IMR-90 (cell line): ENCODE data around the gene NKAIN2. TPM values are rescaled to one million over a fixed set of nuclear protein-coding genes. Genes with fewer than 3 reads are reported as not detected.

Experiments used
- ATAC-seq: fragments of 200-7000 bp; cut with Tn5 transposase; 2 replicates; pipeline ENCODE4 v1.9.1; 2020; ENCODE audit warnings: low read depth, mild to moderate bottlenecking, moderate library complexity
- BruUV-seq: library from RNA; stranded (reverse); fragments of 400-500 nt; replicated peaks from 2 replicates; lab custom pipeline; 2021; lab: Mats Ljungman, UMichigan
- CTCF ChIA-PET: fragments of 300-600 bp; formaldehyde crosslinking; extraction: SDS; loops from one replicate; lab custom pipeline; 2021; ENCODE audit warnings: antibody characterized with exemption; lab: Yijun Ruan, JAX
- POLR2A ChIA-PET: fragments of 300-600 bp; sonication (Branson Sonifier 250); formaldehyde crosslinking; loops from one replicate; lab custom pipeline; 2022; ENCODE audit warnings: antibody characterized with exemption; ENCODE audit not compliant: unreplicated experiment; lab: Charles Lee
- DNase-seq: peaks from one replicate; pipeline ENCODE4 v3.0.0; 2013
- H2AFZ ChIP-seq: replicated peaks from 2 replicates; pipeline ENCODE3; 2013; ENCODE audit warnings: low read length, mild to moderate bottlenecking; ENCODE audit not compliant: poor library complexity
- H2AK5ac ChIP-seq: 2 replicates; pipeline ENCODE4 v1.6.1; 2013; ENCODE audit warnings: low read depth, low read length, inconsistent platforms
- H2AK9ac ChIP-seq: replicated peaks from 2 replicates; pipeline ENCODE3; 2013; ENCODE audit warnings: mild to moderate bottlenecking, low read depth, low read length, moderate library complexity; ENCODE audit not compliant: poor library complexity
- H2BK120ac ChIP-seq: 2 replicates; pipeline ENCODE4 v1.6.1; 2013; ENCODE audit warnings: low read depth, low read length, inconsistent platforms
- H2BK15ac ChIP-seq: 3 replicates; pipeline ENCODE4 v1.6.1; 2013; ENCODE audit warnings: low read depth, low read length, inconsistent platforms
- H2BK20ac ChIP-seq: 2 replicates; pipeline ENCODE4 v1.6.1; 2013; ENCODE audit warnings: low read depth, mild to moderate bottlenecking, inconsistent platforms, low read length, moderate library complexity
- H2BK5ac ChIP-seq: 2 replicates; pipeline ENCODE4 v1.6.1; 2013; ENCODE audit warnings: mild to moderate bottlenecking, low read depth, low read length, inconsistent platforms; ENCODE audit not compliant: poor library complexity, severe bottlenecking
- H3K14ac ChIP-seq: replicated peaks from 2 replicates; pipeline ENCODE4 v1.6.1; 2013; ENCODE audit warnings: low read depth, low read length, inconsistent platforms
- H3K18ac ChIP-seq: 2 replicates; pipeline ENCODE4 v1.6.1; 2013; ENCODE audit warnings: low read depth, low read length, control low read depth
- H3K23ac ChIP-seq: 2 replicates; pipeline ENCODE4 v1.6.1; 2013; ENCODE audit warnings: low read depth, low read length, inconsistent platforms
- H3K27ac ChIP-seq: 2 replicates; pipeline ENCODE4 v1.5.1; 2013; ENCODE audit warnings: mild to moderate bottlenecking, control low read depth, low read length; ENCODE audit not compliant: insufficient read depth
- H3K27me3 ChIP-seq: 2 replicates; pipeline ENCODE4 v1.6.1; 2013; ENCODE audit warnings: low read length; ENCODE audit not compliant: control insufficient read depth, insufficient read depth
- H3K36me3 ChIP-seq: 2 replicates; pipeline ENCODE4 v1.6.1; 2013; ENCODE audit warnings: low read length, mixed read lengths; ENCODE audit not compliant: control insufficient read depth, insufficient read depth
- H3K4ac ChIP-seq: 2 replicates; pipeline ENCODE4 v1.6.1; 2013; ENCODE audit warnings: low read depth, low read length, inconsistent platforms
- H3K4me1 ChIP-seq: 2 replicates; pipeline ENCODE4 v1.6.1; 2013; ENCODE audit warnings: low read length, mixed read lengths; ENCODE audit not compliant: control insufficient read depth, insufficient read depth
- H3K4me2 ChIP-seq: 2 replicates; pipeline ENCODE4 v1.6.1; 2013; ENCODE audit warnings: low read depth, mild to moderate bottlenecking, control low read depth, low read length, moderate library complexity
- H3K4me3 ChIP-seq: 2 replicates; pipeline ENCODE4 v1.5.1; 2013; ENCODE audit warnings: low read depth, mild to moderate bottlenecking, control low read depth, low read length, moderate library complexity; ENCODE audit not compliant: insufficient read depth
- H3K56ac ChIP-seq: 2 replicates; pipeline ENCODE4 v1.6.1; 2013; ENCODE audit warnings: low read length, inconsistent platforms; ENCODE audit not compliant: insufficient read depth; ENCODE audit errors: extremely low read depth
- H3K79me1 ChIP-seq, 2 experiments: 2 replicates each; pipeline ENCODE4 v1.6.1; 2013; ENCODE audit warnings: low read length in 2 of 2, inconsistent platforms in 1 of 2, low read depth in 1 of 2
- H3K9ac ChIP-seq: 2 replicates; pipeline ENCODE4 v1.6.1; 2013; ENCODE audit warnings: low read depth, low read length, control low read depth
- H3K9me1 ChIP-seq: 2 replicates; pipeline ENCODE4 v1.6.1; 2013; ENCODE audit warnings: low read length, inconsistent platforms; ENCODE audit not compliant: insufficient read depth
- H3K9me3 ChIP-seq: 2 replicates; pipeline ENCODE4 v1.6.1; 2013; ENCODE audit warnings: low read length; ENCODE audit not compliant: control insufficient read depth, insufficient read depth
- H4K20me1 ChIP-seq: 2 replicates; pipeline ENCODE4 v1.6.1; 2013; ENCODE audit warnings: low read length, inconsistent platforms; ENCODE audit not compliant: insufficient read depth
- H4K5ac ChIP-seq: 2 replicates; pipeline ENCODE4 v1.6.1; 2013; ENCODE audit warnings: mild to moderate bottlenecking, low read depth, low read length, control low read depth
- H4K8ac ChIP-seq, 2 experiments: 2 replicates each; pipeline ENCODE4 v1.6.1; 2013; ENCODE audit warnings: low read depth in 2 of 2, low read length in 2 of 2, control low read depth in 1 of 2, inconsistent platforms in 1 of 2
- H4K91ac ChIP-seq: 2 replicates; pipeline ENCODE4 v1.6.1; 2013; ENCODE audit warnings: low read depth, low read length, inconsistent platforms; ENCODE audit not compliant: insufficient read depth
- BHLHE40 ChIP-seq: fragments of 150-350 bp; IDR thresholded peaks from 2 replicates; pipeline ENCODE4 v1.6.1; 2016; ENCODE audit warnings: mild to moderate bottlenecking, low read depth, low read length
- CEBPB ChIP-seq: IDR thresholded peaks from 2 replicates; pipeline ENCODE4 v1.6.1; 2012; ENCODE audit warnings: low read depth, low read length, improper control_type of control experiment
- CHD1 ChIP-seq: IDR thresholded peaks from 2 replicates; pipeline ENCODE4 v1.6.1; 2012; ENCODE audit warnings: low read depth, low read length, improper control_type of control experiment
- FOS ChIP-seq: fragments of 150-350 bp; IDR thresholded peaks from 2 replicates; pipeline ENCODE4 v1.6.1; 2016; ENCODE audit warnings: low read depth, low read length
- MAFK ChIP-seq: IDR thresholded peaks from 2 replicates; pipeline ENCODE4 v1.6.1; 2012; ENCODE audit warnings: low read depth, low read length, improper control_type of control experiment
- MAZ ChIP-seq: IDR thresholded peaks from 2 replicates; pipeline ENCODE4 v1.6.1; 2012; ENCODE audit warnings: low read depth, mild to moderate bottlenecking, low read length, improper control_type of control experiment, moderate library complexity, borderline replicate concordance
- MXI1 ChIP-seq: IDR thresholded peaks from 2 replicates; pipeline ENCODE4 v1.6.1; 2012; ENCODE audit warnings: low read depth, mild to moderate bottlenecking, low read length, moderate library complexity, borderline replicate concordance
- POLR2A ChIP-seq: IDR thresholded peaks from 2 replicates; pipeline ENCODE4 v1.6.1; 2012; ENCODE audit warnings: mild to moderate bottlenecking, low read depth, low read length
- RAD21 ChIP-seq: IDR thresholded peaks from 2 replicates; pipeline ENCODE4 v1.6.1; 2012; ENCODE audit warnings: low read length, improper control_type of control experiment
- RFX5 ChIP-seq: IDR thresholded peaks from 2 replicates; pipeline ENCODE4 v1.8.0; 2012; ENCODE audit warnings: low read depth, mild to moderate bottlenecking, low read length, moderate library complexity
- SMC3 ChIP-seq: fragments of 150-350 bp; IDR thresholded peaks from 2 replicates; pipeline ENCODE4 v1.6.1; 2016; ENCODE audit warnings: low read depth, mild to moderate bottlenecking, antibody characterized with exemption, low read length, moderate library complexity
- WGBS, 2 experiments: methylation state at CpG; one replicate each; pipeline versions ENCODE4 v1.1.5 to v1.1.7; 2013; ENCODE audit warnings: missing lambda C conversion rate in 2 of 2; ENCODE audit not compliant: insufficient read length in 1 of 2; ENCODE audit errors: extremely low coverage in 2 of 2; 5-methylcytosine and 5-hydroxymethylcytosine counted together
- dilution Hi-C: fragments of 300-500 bp; cut with HindIII; formaldehyde crosslinking; loops from one replicate; pipeline ENCODE4 v1.14.3; 2018; ENCODE audit warnings: low sequenced_read_pairs; ENCODE audit not compliant: unreplicated experiment
- in situ Hi-C: fragments of 300-500 bp; cut with MboI; formaldehyde crosslinking; loops from 3 replicates; pipeline ENCODE4 v1.14.3; 2019; ENCODE audit warnings: low sequenced_read_pairs, inconsistent platforms, mixed read lengths
- intact Hi-C: fragments of 100-400 bp; cut with micrococcal nuclease; formaldehyde crosslinking; loops from 2 replicates; pipeline ENCODE4 v1.10.0; 2022
- polyA plus RNA-seq, 3 experiments: library from polyadenylated mRNA; depleted of rRNA; stranded (reverse); fragments of >200 nt; gene quantifications; 2 replicates each; pipeline ENCODE4 v1.2.3, GENCODE V29; 2012; ENCODE audit warnings: low replicate concordance in 1 of 3
- total RNA-seq: library from RNA; depleted of rRNA; stranded (reverse); fragments of >200 nt; gene quantifications from 2 replicates; pipeline ENCODE4 v1.2.3, GENCODE V29; 2012
- TF ChIP-seq, protein P1 (sequence below): fragments of 150-350 bp; IDR thresholded peaks from 2 replicates; pipeline ENCODE4 v1.6.1; 2016; ENCODE audit warnings: low read depth, mild to moderate bottlenecking, low read length, moderate library complexity, borderline replicate concordance
- TF ChIP-seq, protein P2 (sequence below): fragments of 150-350 bp; IDR thresholded peaks from 2 replicates; pipeline ENCODE4 v1.6.1; 2017; ENCODE audit warnings: mild to moderate bottlenecking, antibody characterized with exemption, low read length, low read depth

The NKAIN2 gene
- total and polyA plus RNA-seq, 2 of the 4 experiments (the other 2 are of a cell fraction) = not detected

DNA sequence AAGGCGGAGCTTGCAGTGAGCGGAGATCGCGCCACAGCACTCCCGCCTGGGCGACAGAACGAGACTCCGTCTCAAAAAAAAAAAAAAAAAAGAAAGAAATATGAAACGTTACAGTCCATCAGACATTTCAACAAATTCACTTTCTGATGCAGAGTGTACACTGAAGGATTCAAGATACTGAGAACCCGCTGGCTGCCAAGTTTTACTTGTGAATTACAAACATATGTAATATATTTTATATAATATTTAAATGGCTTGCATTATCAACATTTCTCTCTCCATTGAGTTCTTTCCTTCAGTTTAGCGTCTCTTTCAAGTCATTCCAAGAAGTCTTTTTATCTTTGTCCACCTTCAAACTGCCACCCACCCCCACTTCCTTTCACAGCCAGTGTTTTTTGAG is 917.7 kb downstream of the NKAIN2 start:
- Histone ChIP-seq H4K91ac (no peak overlapping the region), H2BK5ac (no peak overlapping the region), H3K27me3 (no peaks in the 10 kb centered on the region), H3K14ac (no peak overlapping the region), H2BK20ac (no peak overlapping the region), H3K56ac (no peak overlapping the region), H3K4me1 (no peaks in the 10 kb centered on the region), H4K20me1 (no peaks in the 10 kb centered on the region), H2AFZ (no peak overlapping the region), H3K9ac (no peak overlapping the region), H2BK15ac (no peak overlapping the region), H4K8ac (no peak overlapping the region), H3K4me2 (no peak overlapping the region), H2BK120ac (no peak overlapping the region), H3K27ac (no peak overlapping the region), H2AK9ac (no peak overlapping the region), H3K18ac (no peak overlapping the region), H4K5ac (no peak overlapping the region), H3K9me3 (no peaks in the 10 kb centered on the region), H3K4me3 (no peak overlapping the region), H3K9me1 (no peaks in the 10 kb centered on the region), H3K36me3 (no peaks in the 10 kb centered on the region), H3K79me1 (no peaks in the 10 kb centered on the region), H2AK5ac (no peak overlapping the region), H3K4ac (no peak overlapping the region), H3K23ac (no peak overlapping the region)
- ChIA-PET CTCF (no interaction called here), POLR2A (no interaction called here)
- BruUV-seq = no TSS peak
- intact Hi-C loops = no loop called here
- ATAC-seq (no peak), DNase-seq (no peak)
- dilution Hi-C loops = no loop called here
- TF ChIP-seq MAZ (no peak), MXI1 (no peak), MAFK (no peak), BHLHE40 (no peak), CEBPB (no peak), RFX5 (no peak), CHD1 (no peak), SMC3 (no peak), FOS (no peak), RAD21 (no peak), POLR2A (no peak)
- TF ChIP-seq, protein P1, sequence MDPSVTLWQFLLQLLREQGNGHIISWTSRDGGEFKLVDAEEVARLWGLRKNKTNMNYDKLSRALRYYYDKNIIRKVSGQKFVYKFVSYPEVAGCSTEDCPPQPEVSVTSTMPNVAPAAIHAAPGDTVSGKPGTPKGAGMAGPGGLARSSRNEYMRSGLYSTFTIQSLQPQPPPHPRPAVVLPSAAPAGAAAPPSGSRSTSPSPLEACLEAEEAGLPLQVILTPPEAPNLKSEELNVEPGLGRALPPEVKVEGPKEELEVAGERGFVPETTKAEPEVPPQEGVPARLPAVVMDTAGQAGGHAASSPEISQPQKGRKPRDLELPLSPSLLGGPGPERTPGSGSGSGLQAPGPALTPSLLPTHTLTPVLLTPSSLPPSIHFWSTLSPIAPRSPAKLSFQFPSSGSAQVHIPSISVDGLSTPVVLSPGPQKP = no peak
- TF ChIP-seq, protein P2, sequence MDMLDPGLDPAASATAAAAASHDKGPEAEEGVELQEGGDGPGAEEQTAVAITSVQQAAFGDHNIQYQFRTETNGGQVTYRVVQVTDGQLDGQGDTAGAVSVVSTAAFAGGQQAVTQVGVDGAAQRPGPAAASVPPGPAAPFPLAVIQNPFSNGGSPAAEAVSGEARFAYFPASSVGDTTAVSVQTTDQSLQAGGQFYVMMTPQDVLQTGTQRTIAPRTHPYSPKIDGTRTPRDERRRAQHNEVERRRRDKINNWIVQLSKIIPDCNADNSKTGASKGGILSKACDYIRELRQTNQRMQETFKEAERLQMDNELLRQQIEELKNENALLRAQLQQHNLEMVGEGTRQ = no peak
- in situ Hi-C loops = no loop called here
- no CpG with 5 or more reads among the region's 11 CpGs for WGBS, 2 experiments
